Measurements from ENCODE around the gene LPAR3. TPM values are rescaled to one million over a fixed set of nuclear protein-coding genes. Genes with fewer than 3 reads are reported as not detected.

LPAR3 gene
- total RNA-seq, 1 experiment from 2014 or later: 0.13 TPM

DNA sequence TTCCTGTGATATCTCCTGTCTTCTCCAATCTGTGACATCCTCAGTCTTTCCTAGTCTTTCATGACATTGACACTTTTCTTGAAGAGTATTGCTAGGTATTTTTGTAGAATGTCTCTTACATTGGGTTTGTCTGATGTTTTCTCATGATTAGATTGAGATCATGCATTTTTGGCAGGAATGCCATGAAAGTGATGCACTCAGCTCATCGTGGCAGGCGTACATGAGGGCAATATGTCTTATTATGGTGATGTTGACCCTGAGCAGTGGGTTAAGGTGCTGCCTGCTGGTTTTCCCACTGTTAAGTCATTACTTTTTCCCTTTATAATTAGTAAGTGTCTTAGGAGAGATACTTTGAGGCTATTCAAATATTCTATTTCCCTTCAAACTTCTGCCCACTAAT lies 122.5 kb downstream of the LPAR3 start:
- intact Hi-C loops (cut with micrococcal nuclease; ENCODE audit: unreplicated experiment): loop anchor here (5.0 kb wide), 2 partner anchors 167 to 328 kb away; no protein-coding TSS in a partner anchor

DNA sequence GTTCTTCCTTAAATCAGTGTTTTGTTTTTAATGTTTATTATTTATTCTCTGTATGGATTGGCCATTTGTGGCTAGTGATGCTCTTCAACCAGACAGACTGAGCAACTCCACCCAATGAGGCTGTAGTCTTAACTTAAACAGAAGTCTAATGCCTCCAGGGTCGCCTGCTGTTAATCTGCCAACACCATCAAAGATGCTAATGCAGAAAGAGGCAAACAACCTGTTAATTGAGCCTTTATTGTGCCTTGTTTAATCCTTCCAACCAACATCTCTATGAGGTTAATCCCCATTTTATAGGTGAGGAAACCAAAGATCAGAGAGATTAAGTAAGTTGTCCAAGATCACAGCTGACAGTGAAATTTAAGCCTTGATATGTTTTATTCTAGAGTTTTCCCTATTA lies 123.4 kb downstream of the LPAR3 start:
- H3K36me3 ChIP-seq (ENCODE audit: insufficient read depth, low read length, poor library complexity, severe bottlenecking): no peaks in the 10 kb centered on the region
- TF ChIP-seq CTCF (conservative IDR thresholded peaks at IDR 0.05; ENCODE audit: low read depth, low read length) (no peak), EZH2 (IDR thresholded peaks at IDR 0.05; ENCODE audit: borderline replicate concordance, low read depth, low read length, poor library complexity, severe bottlenecking) (no peak)
- BruUV-seq (replicated peaks): no TSS peak
- DNase-seq (ENCODE audit: low spot score): no peak
- POLR2A ChIA-PET (ENCODE audit: low non-redundant PET): no interaction called here
- H3K9me3 ChIP-seq (ENCODE audit: low read depth, low read length, poor library complexity, severe bottlenecking): no peaks in the 10 kb centered on the region
- H3K4me1 ChIP-seq (ENCODE audit: insufficient read depth, low read length, poor library complexity, severe bottlenecking): no peaks in the 10 kb centered on the region
- peaks cover 3% of the 10 kb centered on the region for H3K27me3 ChIP-seq (replicated peaks; ENCODE audit: insufficient read depth, low read depth, low read length, poor library complexity)
- no peak overlapping the region for H3K27ac ChIP-seq (ENCODE audit: low read depth, low read length, poor library complexity, severe bottlenecking)
- no peak overlapping the region for H3K4me3 ChIP-seq (ENCODE audit: low read depth, low read length, poor library complexity, severe bottlenecking)
- intact Hi-C loops (cut with micrococcal nuclease; ENCODE audit: unreplicated experiment): loop anchor here (5.0 kb wide), 3 partner anchors 168 to 962 kb away; no protein-coding TSS in a partner anchor
- CTCF ChIA-PET: interaction anchor here (0.8 kb wide), 1 partner anchor 9 kb away, joined by 3 read pairs; no protein-coding TSS in a partner anchor

More for the DNA sequence above, 122.5 kb downstream of the LPAR3 start:
- BruUV-seq (replicated peaks): no TSS peak
- Histone ChIP-seq H3K4me3 (ENCODE audit: low read depth, low read length, poor library complexity, severe bottlenecking) (no peak overlapping the region), H3K27me3 (replicated peaks; ENCODE audit: insufficient read depth, low read depth, low read length, poor library complexity) (peaks cover 3% of the 10 kb centered on the region), H3K9me3 (ENCODE audit: low read depth, low read length, poor library complexity, severe bottlenecking) (no peaks in the 10 kb centered on the region), H3K36me3 (ENCODE audit: insufficient read depth, low read length, poor library complexity, severe bottlenecking) (no peaks in the 10 kb centered on the region), H3K27ac (ENCODE audit: low read depth, low read length, poor library complexity, severe bottlenecking) (no peak overlapping the region), H3K4me1 (ENCODE audit: insufficient read depth, low read length, poor library complexity, severe bottlenecking) (no peaks in the 10 kb centered on the region)
- ChIA-PET CTCF (no interaction called here), POLR2A (ENCODE audit: low non-redundant PET) (no interaction called here)
- no peak for DNase-seq (ENCODE audit: low spot score)
- TF ChIP-seq EZH2 (IDR thresholded peaks at IDR 0.05; ENCODE audit: borderline replicate concordance, low read depth, low read length, poor library complexity, severe bottlenecking) (no peak), CTCF (conservative IDR thresholded peaks at IDR 0.05; ENCODE audit: low read depth, low read length) (no peak)

DNA sequence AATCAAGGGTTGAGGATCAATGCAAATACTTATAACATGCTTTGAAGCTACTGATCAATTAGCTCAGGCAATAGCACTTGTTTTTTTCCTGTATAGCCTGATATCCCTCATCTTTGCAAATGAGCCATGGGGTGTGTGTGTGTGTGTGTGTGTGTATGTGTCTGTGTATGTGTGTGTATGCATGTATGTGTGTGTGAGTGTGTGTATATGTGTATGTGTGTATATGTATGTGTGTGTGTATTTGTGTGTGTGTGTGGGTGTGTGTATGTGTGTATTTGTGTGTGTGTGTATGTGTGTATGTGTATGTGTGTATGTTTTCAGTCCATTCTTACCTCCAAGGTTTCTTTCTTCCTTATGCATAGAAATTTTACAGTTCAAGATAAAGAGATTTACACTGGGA lies 124.4 kb downstream of the LPAR3 start:
- no peak for DNase-seq (ENCODE audit: low spot score)
- CTCF ChIA-PET: no interaction called here
- no peaks in the 10 kb centered on the region for H3K4me1 ChIP-seq (ENCODE audit: insufficient read depth, low read length, poor library complexity, severe bottlenecking)
- TF ChIP-seq EZH2 (IDR thresholded peaks at IDR 0.05; ENCODE audit: borderline replicate concordance, low read depth, low read length, poor library complexity, severe bottlenecking): no peak
- no peak for TF ChIP-seq CTCF (conservative IDR thresholded peaks at IDR 0.05; ENCODE audit: low read depth, low read length)
- H3K27me3 ChIP-seq (replicated peaks; ENCODE audit: insufficient read depth, low read depth, low read length, poor library complexity): peaks cover 3% of the 10 kb centered on the region
- POLR2A ChIA-PET (ENCODE audit: low non-redundant PET): no interaction called here
- no peak overlapping the region for H3K4me3 ChIP-seq (ENCODE audit: low read depth, low read length, poor library complexity, severe bottlenecking)
- no peaks in the 10 kb centered on the region for H3K36me3 ChIP-seq (ENCODE audit: insufficient read depth, low read length, poor library complexity, severe bottlenecking)
- BruUV-seq (replicated peaks): no TSS peak
- H3K9me3 ChIP-seq (ENCODE audit: low read depth, low read length, poor library complexity, severe bottlenecking): no peaks in the 10 kb centered on the region
- intact Hi-C loops (cut with micrococcal nuclease; ENCODE audit: unreplicated experiment): loop anchor here (5.0 kb wide), 1 partner anchor 961 kb away; no protein-coding TSS in a partner anchor
- H3K27ac ChIP-seq (ENCODE audit: low read depth, low read length, poor library complexity, severe bottlenecking): no peak overlapping the region

All from A673 (cell line).